ENCODE data around the gene CDH23.

DNA sequence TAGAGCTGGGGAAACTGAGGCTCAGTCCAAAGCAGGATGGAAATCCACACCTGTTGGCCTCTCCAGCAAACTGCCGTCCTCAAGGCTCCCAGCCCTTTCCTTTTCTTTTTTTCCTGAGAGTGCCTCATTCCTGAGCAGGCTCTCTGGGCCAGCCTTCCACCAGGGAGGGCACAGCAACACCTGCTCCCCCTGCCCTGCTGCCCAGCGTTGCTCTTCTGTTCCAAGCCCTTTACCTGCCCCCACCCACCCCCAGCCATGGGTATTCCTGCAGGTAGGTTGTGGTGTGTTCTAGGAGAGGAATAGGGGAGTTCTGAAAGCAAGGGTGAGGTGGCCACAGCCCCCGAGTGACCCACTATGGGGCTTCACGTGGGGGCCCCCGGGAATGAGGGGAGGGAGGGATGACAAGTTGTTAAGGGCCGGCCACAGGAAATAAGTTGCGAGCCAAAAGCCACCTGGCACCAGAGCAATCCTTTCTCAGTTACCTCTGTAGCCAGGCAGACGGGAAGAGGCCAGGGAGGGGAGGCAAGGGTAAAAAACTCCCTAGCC lies 357.3 kb downstream of the CDH23 start:
- TF ChIP-seq, protein P1, sequence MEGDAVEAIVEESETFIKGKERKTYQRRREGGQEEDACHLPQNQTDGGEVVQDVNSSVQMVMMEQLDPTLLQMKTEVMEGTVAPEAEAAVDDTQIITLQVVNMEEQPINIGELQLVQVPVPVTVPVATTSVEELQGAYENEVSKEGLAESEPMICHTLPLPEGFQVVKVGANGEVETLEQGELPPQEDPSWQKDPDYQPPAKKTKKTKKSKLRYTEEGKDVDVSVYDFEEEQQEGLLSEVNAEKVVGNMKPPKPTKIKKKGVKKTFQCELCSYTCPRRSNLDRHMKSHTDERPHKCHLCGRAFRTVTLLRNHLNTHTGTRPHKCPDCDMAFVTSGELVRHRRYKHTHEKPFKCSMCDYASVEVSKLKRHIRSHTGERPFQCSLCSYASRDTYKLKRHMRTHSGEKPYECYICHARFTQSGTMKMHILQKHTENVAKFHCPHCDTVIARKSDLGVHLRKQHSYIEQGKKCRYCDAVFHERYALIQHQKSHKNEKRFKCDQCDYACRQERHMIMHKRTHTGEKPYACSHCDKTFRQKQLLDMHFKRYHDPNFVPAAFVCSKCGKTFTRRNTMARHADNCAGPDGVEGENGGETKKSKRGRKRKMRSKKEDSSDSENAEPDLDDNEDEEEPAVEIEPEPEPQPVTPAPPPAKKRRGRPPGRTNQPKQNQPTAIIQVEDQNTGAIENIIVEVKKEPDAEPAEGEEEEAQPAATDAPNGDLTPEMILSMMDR (IDR thresholded peaks at IDR 0.05): no peak
- no peak for TF ChIP-seq ZFX (IDR thresholded peaks at IDR 0.05; ENCODE audit: borderline replicate concordance)

Data from 22Rv1 (cell line).